Mononuclear cell (primary cell): Measurements from ENCODE around the gene FBXO42. TPM values are rescaled to one million over a fixed set of nuclear protein-coding genes. Genes with fewer than 3 reads are reported as not detected.

Experiments
- H3K27me3 ChIP-seq: 2 replicates; pipeline ENCODE4 v1.6.0; 2011; ENCODE audit warnings: low read length, control low read depth; ENCODE audit not compliant: insufficient read depth
- H3K4me1 ChIP-seq: 2 replicates; pipeline ENCODE4 v1.5.1; 2011; ENCODE audit warnings: mild to moderate bottlenecking, low read length, control low read depth; ENCODE audit not compliant: insufficient read depth
- H3K4me3 ChIP-seq: 2 replicates; pipeline ENCODE4 v1.5.1; 2011; ENCODE audit warnings: mild to moderate bottlenecking, low read length, moderate library complexity
- H3K9me3 ChIP-seq: 2 replicates; pipeline ENCODE4 v1.5.1; 2011; ENCODE audit warnings: low read depth, mild to moderate bottlenecking, control low read depth, low read length
- total RNA-seq: library from RNA; depleted of rRNA; stranded (reverse); fragments of >200 nt; gene quantifications from one replicate; pipeline ENCODE4 v1.2.3, GENCODE V29; 2012

The FBXO42 gene
- total RNA-seq, 1 donor: 25.6 TPM

DNA sequence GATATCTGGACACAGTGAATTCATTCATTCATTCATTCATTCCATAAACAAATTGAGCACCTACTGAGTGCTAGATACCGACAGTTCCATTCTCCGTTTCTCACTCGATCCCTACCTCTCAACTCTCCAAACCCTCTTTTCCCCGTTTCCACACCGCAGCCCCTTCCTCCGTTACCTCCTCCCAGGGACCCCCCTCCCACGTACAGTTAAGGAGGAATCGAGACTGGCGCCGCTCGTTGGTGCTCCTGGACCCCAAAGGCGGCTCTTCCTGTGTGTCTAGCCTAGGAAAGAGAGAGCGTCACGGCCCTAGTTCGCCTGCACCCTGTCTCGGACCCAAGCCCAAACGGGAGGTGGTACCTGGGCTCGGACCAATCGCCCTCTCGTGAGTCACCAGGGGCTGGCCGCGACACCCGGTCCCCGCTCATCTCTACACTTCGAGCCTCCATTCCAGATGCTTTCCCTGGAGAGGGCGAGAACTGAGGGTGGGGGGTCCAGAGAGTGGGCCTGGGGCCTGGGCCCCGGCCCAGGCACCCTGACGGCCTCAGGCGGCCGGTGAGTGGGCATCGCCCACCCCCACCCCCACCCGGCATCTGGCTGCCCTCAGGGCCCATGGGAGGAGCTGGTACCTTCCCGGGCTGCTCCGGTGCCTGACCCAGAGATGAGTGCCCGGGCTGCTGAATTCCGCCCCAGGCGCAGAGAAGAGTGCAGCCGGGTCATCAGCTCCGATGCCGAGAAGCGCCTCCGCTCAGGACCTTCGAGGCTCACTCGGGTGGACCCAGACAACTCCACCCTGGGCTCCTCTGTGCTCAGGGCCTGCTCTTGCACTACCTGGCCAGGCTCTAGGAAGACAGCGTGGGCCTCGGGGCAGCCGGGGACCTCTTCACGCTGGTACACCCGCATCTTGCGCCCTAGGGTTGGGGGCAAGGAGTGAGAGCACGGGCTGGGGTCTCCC lies 144.7 kb downstream of the FBXO42 start:
- Histone ChIP-seq H3K4me3 (peak overlapping the region; percentile 45), H3K27me3 (no peaks in the 10 kb centered on the region), H3K4me1 (peaks cover 15% of the 10 kb centered on the region), H3K9me3 (no peaks in the 10 kb centered on the region)

- H3K27me3 ChIP-seq: no peaks in the 10 kb centered on the region
- peak overlapping the region; percentile 45 for H3K4me3 ChIP-seq
- H3K4me1 ChIP-seq: peaks cover 15% of the 10 kb centered on the region
- no peaks in the 10 kb centered on the region for H3K9me3 ChIP-seq
Observed at GRCh38 chr1:16206547-16207317, 145.5 kb downstream of the FBXO42 start.

DNA sequence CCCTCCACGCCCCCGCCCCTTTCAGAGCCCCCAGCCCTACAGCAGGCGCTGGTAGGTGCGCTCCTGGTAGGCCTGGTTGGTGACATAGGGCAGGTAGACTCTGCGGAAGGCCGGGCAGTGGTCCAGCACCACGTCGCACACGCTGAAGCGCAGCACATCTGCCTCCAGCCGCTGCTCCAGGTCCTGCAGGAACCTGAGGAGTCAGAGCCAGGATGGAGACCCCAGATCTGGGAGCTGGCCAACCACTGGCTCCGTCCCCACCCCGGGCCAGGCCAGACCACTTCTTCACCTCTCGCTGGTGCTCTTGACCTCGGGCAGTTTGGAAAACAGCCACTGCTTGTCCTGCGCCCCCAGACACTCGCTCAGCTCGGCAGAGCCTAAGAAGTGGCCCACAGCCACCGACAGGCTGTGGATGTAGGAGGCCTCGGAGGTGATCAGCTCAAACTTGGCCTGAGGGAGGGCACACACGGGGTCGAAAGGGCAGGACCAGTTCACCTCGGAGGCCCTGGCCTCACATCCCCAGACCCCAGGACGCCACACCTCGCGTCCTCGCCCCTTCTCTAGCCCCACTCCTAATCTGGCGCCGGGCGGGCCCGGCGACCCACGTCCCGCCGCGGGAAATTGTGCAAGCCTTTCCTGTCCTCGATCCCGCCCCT lies 146.3 kb downstream of the FBXO42 start:
- H3K4me1 ChIP-seq: peaks cover 15% of the 10 kb centered on the region
- no peaks in the 10 kb centered on the region for H3K9me3 ChIP-seq
- no peaks in the 10 kb centered on the region for H3K27me3 ChIP-seq
- peak overlapping the region; percentile 36 for H3K4me3 ChIP-seq

GRCh38 chr1:16205334-16205671 lies 147.0 kb downstream of the FBXO42 start:
- Histone ChIP-seq H3K4me3 (no peak overlapping the region), H3K27me3 (no peaks in the 10 kb centered on the region), H3K4me1 (peaks cover 15% of the 10 kb centered on the region), H3K9me3 (no peaks in the 10 kb centered on the region)

DNA sequence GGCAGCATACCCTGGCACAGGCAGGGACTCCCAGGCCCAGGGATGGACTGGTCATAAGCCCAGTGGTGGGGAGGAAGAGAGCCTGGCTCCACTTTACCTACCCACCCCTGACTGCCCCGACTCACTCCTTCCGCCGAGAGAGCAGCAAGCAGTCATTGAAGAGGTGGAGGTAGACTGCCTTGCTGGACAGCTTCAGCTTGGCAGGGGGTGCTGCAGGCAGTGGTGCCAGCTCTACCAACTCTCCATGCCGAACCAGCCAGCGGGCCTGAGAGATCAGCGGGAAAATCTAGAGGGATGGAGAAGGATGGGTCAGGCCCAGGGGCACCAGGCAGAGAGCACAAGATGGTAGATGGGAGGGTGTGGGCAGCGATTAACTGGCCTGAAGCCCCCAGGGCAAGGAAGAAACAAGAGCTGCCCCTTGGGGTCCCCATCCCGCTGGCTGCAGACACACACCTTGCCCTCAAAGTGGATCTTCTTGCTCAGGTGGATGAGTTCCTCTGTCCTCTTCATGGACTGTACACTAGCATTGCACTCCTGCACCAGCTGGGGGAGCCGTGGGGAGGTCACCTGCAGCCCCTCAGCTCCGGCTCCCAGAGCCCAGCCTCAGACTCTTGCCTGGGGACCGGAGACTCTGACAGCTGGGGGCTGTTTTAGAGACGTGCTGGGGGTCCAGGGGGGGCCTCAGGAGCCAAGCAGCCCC lies 147.5 kb downstream of the FBXO42 start:
- Histone ChIP-seq H3K4me1 (peaks cover 15% of the 10 kb centered on the region), H3K9me3 (no peaks in the 10 kb centered on the region), H3K27me3 (no peaks in the 10 kb centered on the region), H3K4me3 (no peak overlapping the region)

- Histone ChIP-seq H3K4me3 (no peak overlapping the region), H3K9me3 (no peaks in the 10 kb centered on the region), H3K27me3 (no peaks in the 10 kb centered on the region), H3K4me1 (peaks cover 15% of the 10 kb centered on the region)
Observed at GRCh38 chr1:16204216-16204615, 148.1 kb downstream of the FBXO42 start.

DNA sequence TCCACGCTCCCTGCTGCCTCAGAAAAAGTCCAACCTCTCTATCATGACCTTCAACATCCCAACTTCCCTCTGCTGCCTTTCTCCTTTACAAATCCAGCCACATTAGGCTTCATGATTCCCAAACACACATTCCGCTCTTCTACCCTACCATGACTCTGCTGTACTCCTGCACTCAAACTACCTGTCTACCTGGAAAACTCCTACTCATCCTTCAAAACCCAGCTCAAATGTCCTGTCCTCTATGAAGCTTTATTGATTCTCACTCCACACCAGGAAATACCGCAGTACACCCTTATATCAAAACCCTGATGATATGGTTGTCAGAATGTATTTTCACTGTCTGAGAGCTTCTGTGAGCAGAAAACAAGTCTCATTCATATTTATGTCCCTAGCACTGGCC lies 148.7 kb downstream of the FBXO42 start:
- H3K9me3 ChIP-seq: no peaks in the 10 kb centered on the region
- H3K27me3 ChIP-seq: no peaks in the 10 kb centered on the region
- H3K4me3 ChIP-seq: no peak overlapping the region
- H3K4me1 ChIP-seq: peaks cover 15% of the 10 kb centered on the region

GRCh38 chr1:16202281-16203210 lies 149.7 kb downstream of the FBXO42 start:
- Histone ChIP-seq H3K4me3 (no peak overlapping the region), H3K9me3 (no peaks in the 10 kb centered on the region), H3K4me1 (peaks cover 13% of the 10 kb centered on the region), H3K27me3 (no peaks in the 10 kb centered on the region)

GRCh38 chr1:16199700-16200099 lies 152.6 kb downstream of the FBXO42 start:
- no peaks in the 10 kb centered on the region for H3K4me1 ChIP-seq
- H3K4me3 ChIP-seq: no peak overlapping the region
- no peaks in the 10 kb centered on the region for H3K27me3 ChIP-seq
- no peaks in the 10 kb centered on the region for H3K9me3 ChIP-seq

DNA sequence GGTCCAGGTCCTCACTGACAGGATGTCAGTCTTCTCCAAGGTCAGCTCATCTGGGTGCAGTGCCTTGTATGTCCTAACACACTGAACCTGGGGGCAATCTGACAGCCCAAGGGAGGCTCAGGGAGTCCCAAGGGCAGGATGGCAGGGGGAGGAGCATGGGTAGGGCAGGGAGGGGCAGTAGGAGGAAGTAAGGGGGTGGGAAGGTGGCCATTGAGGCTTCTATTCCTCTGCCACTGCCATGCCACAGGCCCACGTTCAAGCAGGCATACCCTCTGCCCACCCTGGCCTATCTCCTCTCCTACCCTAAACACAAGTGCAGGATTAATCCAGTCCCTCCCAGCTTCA lies 153.2 kb downstream of the FBXO42 start:
- Histone ChIP-seq H3K4me1 (no peaks in the 10 kb centered on the region), H3K9me3 (no peaks in the 10 kb centered on the region), H3K4me3 (no peak overlapping the region), H3K27me3 (no peaks in the 10 kb centered on the region)

- Histone ChIP-seq H3K9me3 (no peaks in the 10 kb centered on the region), H3K4me1 (no peaks in the 10 kb centered on the region)
Observed at GRCh38 chr1:16198444-16199156, 153.7 kb downstream of the FBXO42 start.

GRCh38 chr1:16196874-16197273 lies 155.4 kb downstream of the FBXO42 start:
- H3K9me3 ChIP-seq: no peaks in the 10 kb centered on the region
- H3K27me3 ChIP-seq: no peaks in the 10 kb centered on the region
- H3K4me1 ChIP-seq: no peaks in the 10 kb centered on the region
- H3K4me3 ChIP-seq: no peak overlapping the region

More at GRCh38 chr1:16198444-16199156, 153.7 kb downstream of the FBXO42 start:
- Histone ChIP-seq H3K27me3 (no peaks in the 10 kb centered on the region), H3K4me3 (no peak overlapping the region)
